Neural cell (in vitro differentiated cells): ENCODE results near the gene LIN9. TPM values are rescaled to one million over a fixed set of nuclear protein-coding genes. Genes with fewer than 3 reads are reported as not detected.

Experiments used
- H2AFZ ChIP-seq: fragments of 200-600, 300-800 bp; sonication (generic), shearing (Covaris generic); 2 replicates; pipeline ENCODE4 v1.6.0; 2014; ENCODE audit warnings: low read depth, mild to moderate bottlenecking, antibody characterized with exemption, low read length, moderate library complexity
- H3F3A ChIP-seq: fragments of 200-600 bp; shearing (Covaris generic); 2 replicates; pipeline ENCODE4 v1.6.1; 2016; ENCODE audit warnings: mild to moderate bottlenecking, moderate library complexity, mixed read lengths, antibody characterized with exemption, low read length; ENCODE audit not compliant: insufficient read depth, poor library complexity, severe bottlenecking
- H3K27ac ChIP-seq: fragments of 200-600, 300-800 bp; sonication (generic), shearing (Covaris generic); 2 replicates; pipeline ENCODE4 v1.5.1; 2014; ENCODE audit warnings: mild to moderate bottlenecking, low read length, moderate library complexity
- H3K27me3 ChIP-seq: fragments of 300-800, 200-600 bp; sonication (generic), shearing (Covaris generic); 2 replicates; pipeline ENCODE4 v1.6.0; 2014; ENCODE audit warnings: mild to moderate bottlenecking, low read depth, low read length, moderate library complexity; ENCODE audit not compliant: insufficient read depth
- H3K36me3 ChIP-seq: fragments of 300-800, 200-600 bp; sonication (generic), shearing (Covaris generic); 2 replicates; pipeline ENCODE4 v1.5.1; 2014; ENCODE audit warnings: mild to moderate bottlenecking, antibody characterized with exemption, low read length, moderate library complexity; ENCODE audit not compliant: insufficient read depth
- H3K4me2 ChIP-seq: fragments of 300-800, 200-600 bp; sonication (generic), shearing (Covaris generic); 2 replicates; pipeline ENCODE4 v1.6.0; 2014; ENCODE audit warnings: mild to moderate bottlenecking, low read length
- H3K4me3 ChIP-seq: fragments of 300-800, 200-600 bp; sonication (generic), shearing (Covaris generic); 2 replicates; pipeline ENCODE4 v1.5.1; 2014; ENCODE audit warnings: mild to moderate bottlenecking, low read length, moderate library complexity
- H3K79me2 ChIP-seq: fragments of 200-600 bp; shearing (Covaris generic); replicated peaks from 2 replicates; pipeline ENCODE4 v1.6.0; 2014; ENCODE audit warnings: mild to moderate bottlenecking, low read length, moderate library complexity; ENCODE audit not compliant: insufficient read depth
- H3K9ac ChIP-seq: fragments of 300-800, 200-600 bp; sonication (generic), shearing (Covaris generic); 2 replicates; pipeline ENCODE4 v1.6.1; 2016; ENCODE audit warnings: mild to moderate bottlenecking, low read length, mixed read lengths
- H3K9me2 ChIP-seq: fragments of 200-600 bp; shearing (Covaris generic); 2 replicates; pipeline ENCODE4 v1.6.1; 2016; ENCODE audit warnings: mild to moderate bottlenecking, low read length, mixed read lengths; ENCODE audit not compliant: insufficient read depth
- H3K9me3 ChIP-seq: fragments of 200-600, 300-800 bp; sonication (generic), shearing (Covaris generic); 2 replicates; pipeline ENCODE4 v1.6.1; 2016; ENCODE audit warnings: mild to moderate bottlenecking, mixed run types, low read length, moderate library complexity, mixed read lengths
- H4K20me1 ChIP-seq: fragments of 200-600 bp; shearing (Covaris generic); 2 replicates; pipeline ENCODE4 v1.6.1; 2016; ENCODE audit warnings: mild to moderate bottlenecking, mixed run types; ENCODE audit not compliant: insufficient read depth
- EP300 ChIP-seq: fragments of 450-650 bp; conservative IDR thresholded peaks from 2 replicates; pipeline ENCODE4 v1.6.1; 2014; ENCODE audit warnings: antibody characterized with exemption, mild to moderate bottlenecking, moderate library complexity; ENCODE audit not compliant: poor library complexity, severe bottlenecking
- EZH2 ChIP-seq: fragments of 200-600, 300-800 bp; shearing (Covaris generic), sonication (generic); IDR thresholded peaks from 2 replicates; pipeline ENCODE4 v1.6.1; 2014; ENCODE audit warnings: antibody characterized with exemption, low read length, borderline replicate concordance, mild to moderate bottlenecking; ENCODE audit not compliant: insufficient read depth, poor library complexity, severe bottlenecking
- MXI1 ChIP-seq: fragments of 450-650 bp; conservative IDR thresholded peaks from 2 replicates; pipeline ENCODE4 v1.6.1; 2014; ENCODE audit warnings: antibody characterized with exemption, mild to moderate bottlenecking; ENCODE audit not compliant: poor library complexity, severe bottlenecking
- POLR2AphosphoS5 ChIP-seq: IDR thresholded peaks from 2 replicates; pipeline ENCODE4 v1.6.1; 2012
- RAD21 ChIP-seq: fragments of 450-650 bp; conservative IDR thresholded peaks from 2 replicates; pipeline ENCODE4 v1.6.1; 2014; ENCODE audit warnings: antibody characterized with exemption, mild to moderate bottlenecking, moderate library complexity
- SMC3 ChIP-seq: fragments of 450-650 bp; conservative IDR thresholded peaks from 2 replicates; pipeline ENCODE4 v1.6.1; 2014; ENCODE audit warnings: antibody characterized with exemption, mild to moderate bottlenecking, moderate library complexity; ENCODE audit not compliant: poor library complexity
- TAF1 ChIP-seq: IDR thresholded peaks from 2 replicates; pipeline ENCODE4 v1.6.1; 2012; ENCODE audit warnings: low read depth
- polyA plus RNA-seq: library from polyadenylated mRNA; depleted of rRNA; stranded (reverse); fragments of >200 nt; gene quantifications from 2 replicates; pipeline ENCODE4 v1.2.3, GENCODE V29; 2014
- TF ChIP-seq, protein P1 (sequence below): fragments of 450-650 bp; IDR thresholded peaks from 2 replicates; pipeline ENCODE4 v1.5.1; 2014; ENCODE audit warnings: antibody characterized with exemption, mild to moderate bottlenecking, moderate library complexity; ENCODE audit not compliant: poor library complexity, severe bottlenecking
- TF ChIP-seq, protein P2 (sequence below): IDR thresholded peaks from 2 replicates; pipeline ENCODE4 v1.6.1; 2012; ENCODE audit warnings: borderline replicate concordance

LIN9 gene
- polyA plus RNA-seq, 1 donor from 2014 or later: 11.9 TPM

DNA sequence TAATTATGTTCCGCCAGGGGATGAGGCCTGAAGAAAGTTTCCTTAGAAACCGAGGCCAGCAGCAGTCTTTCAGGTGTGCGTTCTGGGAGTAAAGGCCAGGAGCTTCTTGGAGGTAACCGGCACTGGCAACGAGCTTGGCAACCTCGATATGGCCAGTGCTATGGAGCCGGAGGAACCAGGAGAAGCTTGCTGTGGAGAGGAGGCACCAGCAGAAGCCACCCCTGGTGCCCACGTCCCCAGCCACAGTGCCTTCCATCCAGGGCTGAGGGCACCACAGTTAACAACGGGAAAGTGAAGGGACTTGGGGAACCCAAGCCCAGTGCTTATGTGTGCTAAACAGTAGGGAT lies 41.5 kb upstream of the LIN9 start:
- Histone ChIP-seq H3K27ac (no peak overlapping the region), H3K36me3 (no peaks in the 10 kb centered on the region), H3K4me2 (no peak overlapping the region), H3K9me3 (no peaks in the 10 kb centered on the region), H4K20me1 (no peaks in the 10 kb centered on the region), H3K4me3 (no peak overlapping the region), H3F3A (no peaks in the 10 kb centered on the region), H3K9me2 (no peaks in the 10 kb centered on the region), H3K27me3 (no peaks in the 10 kb centered on the region), H3K79me2 (no peaks in the 10 kb centered on the region), H2AFZ (no peak overlapping the region), H3K9ac (no peak overlapping the region)
- TF ChIP-seq POLR2AphosphoS5 (no peak), RAD21 (no peak), EZH2 (no peak), MXI1 (no peak), SMC3 (no peak), TAF1 (no peak), EP300 (no peak)
- TF ChIP-seq, protein P1, sequence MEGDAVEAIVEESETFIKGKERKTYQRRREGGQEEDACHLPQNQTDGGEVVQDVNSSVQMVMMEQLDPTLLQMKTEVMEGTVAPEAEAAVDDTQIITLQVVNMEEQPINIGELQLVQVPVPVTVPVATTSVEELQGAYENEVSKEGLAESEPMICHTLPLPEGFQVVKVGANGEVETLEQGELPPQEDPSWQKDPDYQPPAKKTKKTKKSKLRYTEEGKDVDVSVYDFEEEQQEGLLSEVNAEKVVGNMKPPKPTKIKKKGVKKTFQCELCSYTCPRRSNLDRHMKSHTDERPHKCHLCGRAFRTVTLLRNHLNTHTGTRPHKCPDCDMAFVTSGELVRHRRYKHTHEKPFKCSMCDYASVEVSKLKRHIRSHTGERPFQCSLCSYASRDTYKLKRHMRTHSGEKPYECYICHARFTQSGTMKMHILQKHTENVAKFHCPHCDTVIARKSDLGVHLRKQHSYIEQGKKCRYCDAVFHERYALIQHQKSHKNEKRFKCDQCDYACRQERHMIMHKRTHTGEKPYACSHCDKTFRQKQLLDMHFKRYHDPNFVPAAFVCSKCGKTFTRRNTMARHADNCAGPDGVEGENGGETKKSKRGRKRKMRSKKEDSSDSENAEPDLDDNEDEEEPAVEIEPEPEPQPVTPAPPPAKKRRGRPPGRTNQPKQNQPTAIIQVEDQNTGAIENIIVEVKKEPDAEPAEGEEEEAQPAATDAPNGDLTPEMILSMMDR: no peak
- TF ChIP-seq, protein P2, sequence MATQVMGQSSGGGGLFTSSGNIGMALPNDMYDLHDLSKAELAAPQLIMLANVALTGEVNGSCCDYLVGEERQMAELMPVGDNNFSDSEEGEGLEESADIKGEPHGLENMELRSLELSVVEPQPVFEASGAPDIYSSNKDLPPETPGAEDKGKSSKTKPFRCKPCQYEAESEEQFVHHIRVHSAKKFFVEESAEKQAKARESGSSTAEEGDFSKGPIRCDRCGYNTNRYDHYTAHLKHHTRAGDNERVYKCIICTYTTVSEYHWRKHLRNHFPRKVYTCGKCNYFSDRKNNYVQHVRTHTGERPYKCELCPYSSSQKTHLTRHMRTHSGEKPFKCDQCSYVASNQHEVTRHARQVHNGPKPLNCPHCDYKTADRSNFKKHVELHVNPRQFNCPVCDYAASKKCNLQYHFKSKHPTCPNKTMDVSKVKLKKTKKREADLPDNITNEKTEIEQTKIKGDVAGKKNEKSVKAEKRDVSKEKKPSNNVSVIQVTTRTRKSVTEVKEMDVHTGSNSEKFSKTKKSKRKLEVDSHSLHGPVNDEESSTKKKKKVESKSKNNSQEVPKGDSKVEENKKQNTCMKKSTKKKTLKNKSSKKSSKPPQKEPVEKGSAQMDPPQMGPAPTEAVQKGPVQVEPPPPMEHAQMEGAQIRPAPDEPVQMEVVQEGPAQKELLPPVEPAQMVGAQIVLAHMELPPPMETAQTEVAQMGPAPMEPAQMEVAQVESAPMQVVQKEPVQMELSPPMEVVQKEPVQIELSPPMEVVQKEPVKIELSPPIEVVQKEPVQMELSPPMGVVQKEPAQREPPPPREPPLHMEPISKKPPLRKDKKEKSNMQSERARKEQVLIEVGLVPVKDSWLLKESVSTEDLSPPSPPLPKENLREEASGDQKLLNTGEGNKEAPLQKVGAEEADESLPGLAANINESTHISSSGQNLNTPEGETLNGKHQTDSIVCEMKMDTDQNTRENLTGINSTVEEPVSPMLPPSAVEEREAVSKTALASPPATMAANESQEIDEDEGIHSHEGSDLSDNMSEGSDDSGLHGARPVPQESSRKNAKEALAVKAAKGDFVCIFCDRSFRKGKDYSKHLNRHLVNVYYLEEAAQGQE: no peak

DNA sequence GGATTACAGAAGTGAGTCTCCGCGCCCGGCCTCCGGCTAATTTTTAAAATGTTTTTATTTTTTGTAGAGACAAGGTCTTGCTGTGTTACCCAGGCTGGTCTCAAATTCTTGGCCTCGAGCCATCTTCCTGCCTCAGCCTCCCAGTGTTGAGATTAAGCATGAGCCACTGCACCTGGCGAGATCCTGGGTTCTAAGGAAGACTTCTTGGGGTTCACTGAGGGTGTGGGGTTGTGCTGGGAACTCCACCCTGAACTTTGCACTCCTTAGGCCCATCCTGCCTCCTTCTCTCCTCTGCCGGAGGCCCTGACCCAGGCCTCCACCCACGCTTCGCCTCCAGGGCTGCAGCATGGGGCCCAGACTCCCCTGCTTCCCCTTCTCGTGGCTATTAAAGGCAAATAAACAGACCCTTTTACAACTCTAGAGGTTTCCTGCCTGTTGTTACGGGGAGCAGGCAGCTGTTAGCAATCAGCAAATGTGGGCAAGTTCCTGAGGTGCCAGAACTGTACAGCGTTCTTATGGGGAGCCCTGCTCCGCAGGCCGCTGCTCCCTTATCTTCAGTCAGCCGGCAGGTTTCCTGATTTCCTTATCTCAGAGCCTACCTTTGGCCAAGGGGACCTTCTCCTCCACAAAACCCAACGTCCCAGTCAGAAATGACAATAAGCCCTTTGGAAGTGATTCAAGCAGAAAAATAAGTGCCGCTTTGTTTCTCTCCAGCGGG lies 41.0 kb upstream of the LIN9 start:
- no peaks in the 10 kb centered on the region for H3K9me2 ChIP-seq
- no peaks in the 10 kb centered on the region for H3K36me3 ChIP-seq
- no peaks in the 10 kb centered on the region for H4K20me1 ChIP-seq
- no peaks in the 10 kb centered on the region for H3F3A ChIP-seq
- no peak overlapping the region for H3K27ac ChIP-seq
- H3K4me3 ChIP-seq: no peak overlapping the region
- TF ChIP-seq, protein P1: no peak
- TF ChIP-seq SMC3 (no peak), POLR2AphosphoS5 (no peak), MXI1 (no peak), EP300 (no peak), RAD21 (no peak), TAF1 (no peak), EZH2 (no peak)
- TF ChIP-seq, protein P2: no peak
- H3K9ac ChIP-seq: no peak overlapping the region
- no peaks in the 10 kb centered on the region for H3K27me3 ChIP-seq
- H3K79me2 ChIP-seq: no peaks in the 10 kb centered on the region
- H2AFZ ChIP-seq: no peak overlapping the region
- no peak overlapping the region for H3K4me2 ChIP-seq
- H3K9me3 ChIP-seq: no peaks in the 10 kb centered on the region
